ENCODE measurements around the gene RPS28.
"Not testable (repeated sequence)": the region's sequence is repeated elsewhere in the genome, so short reads cannot be mapped to it uniquely, and the experiment has no call there.

RPS28 gene

DNA sequence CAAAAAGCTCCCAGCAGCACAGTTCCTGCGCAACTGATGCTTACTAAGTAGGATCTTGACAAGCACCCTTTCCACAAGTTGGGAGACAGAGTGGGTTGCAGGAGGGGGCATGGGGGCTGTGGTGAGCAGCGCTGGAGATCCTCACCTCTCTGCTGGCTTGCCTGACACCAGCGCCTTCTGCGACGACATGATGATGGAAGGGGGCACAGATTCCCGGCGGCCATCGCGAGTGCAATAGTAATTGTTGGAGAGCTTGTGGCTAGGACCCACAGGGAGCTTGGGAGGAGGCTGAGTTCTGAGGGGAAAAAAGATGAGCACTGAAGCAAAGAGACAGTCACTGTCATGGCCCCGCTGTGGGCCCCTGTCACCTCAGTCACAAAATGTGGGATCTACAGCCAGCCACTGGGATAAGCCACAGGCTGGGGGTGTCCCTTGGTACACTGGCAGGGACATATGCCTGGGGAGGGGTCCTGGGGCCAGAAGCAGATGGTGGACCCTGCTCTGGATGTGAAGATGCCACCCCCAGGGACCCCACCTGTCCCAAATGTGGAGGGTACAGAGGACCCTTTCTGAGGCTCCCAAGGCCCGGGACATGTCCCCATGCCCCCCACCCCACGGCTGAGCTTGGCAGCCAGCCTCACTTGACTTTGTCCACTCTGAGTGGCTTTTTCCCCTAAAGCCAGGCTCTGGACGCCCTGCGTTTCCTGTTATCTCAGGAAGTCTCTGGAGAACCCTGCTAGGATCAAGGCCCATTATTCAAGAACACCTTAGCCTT is 4.8 kb upstream of the RPS28 start:
- TF ChIP-seq, protein P1, sequence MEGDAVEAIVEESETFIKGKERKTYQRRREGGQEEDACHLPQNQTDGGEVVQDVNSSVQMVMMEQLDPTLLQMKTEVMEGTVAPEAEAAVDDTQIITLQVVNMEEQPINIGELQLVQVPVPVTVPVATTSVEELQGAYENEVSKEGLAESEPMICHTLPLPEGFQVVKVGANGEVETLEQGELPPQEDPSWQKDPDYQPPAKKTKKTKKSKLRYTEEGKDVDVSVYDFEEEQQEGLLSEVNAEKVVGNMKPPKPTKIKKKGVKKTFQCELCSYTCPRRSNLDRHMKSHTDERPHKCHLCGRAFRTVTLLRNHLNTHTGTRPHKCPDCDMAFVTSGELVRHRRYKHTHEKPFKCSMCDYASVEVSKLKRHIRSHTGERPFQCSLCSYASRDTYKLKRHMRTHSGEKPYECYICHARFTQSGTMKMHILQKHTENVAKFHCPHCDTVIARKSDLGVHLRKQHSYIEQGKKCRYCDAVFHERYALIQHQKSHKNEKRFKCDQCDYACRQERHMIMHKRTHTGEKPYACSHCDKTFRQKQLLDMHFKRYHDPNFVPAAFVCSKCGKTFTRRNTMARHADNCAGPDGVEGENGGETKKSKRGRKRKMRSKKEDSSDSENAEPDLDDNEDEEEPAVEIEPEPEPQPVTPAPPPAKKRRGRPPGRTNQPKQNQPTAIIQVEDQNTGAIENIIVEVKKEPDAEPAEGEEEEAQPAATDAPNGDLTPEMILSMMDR (IDR thresholded peaks at IDR 0.05) = no peak
- no peak for DNase-seq (ENCODE audit: low spot score)
- H3K27ac ChIP-seq = no peak overlapping the region

DNA sequence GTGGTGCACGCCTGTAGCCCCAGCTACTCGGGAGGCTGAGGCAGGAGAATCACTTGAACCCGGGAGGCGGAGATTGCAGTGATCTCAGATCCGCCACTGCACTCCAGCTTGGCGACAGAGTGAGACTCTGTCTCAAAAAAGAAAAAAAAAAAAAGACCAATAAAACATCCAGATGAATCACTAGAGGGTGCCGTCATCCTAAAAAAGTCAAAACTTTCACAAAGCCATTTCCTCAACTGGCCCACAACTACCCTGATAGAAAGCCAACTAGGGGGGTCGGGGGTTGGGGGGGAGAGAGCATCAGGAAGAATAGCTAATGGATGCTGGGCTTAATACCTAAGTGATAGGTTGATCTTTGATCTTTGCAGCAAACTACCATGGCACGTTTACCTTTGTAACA is 2.5 kb upstream of the RPS28 start:
- not testable (repeated sequence) for H3K27ac ChIP-seq; DNase-seq (ENCODE audit: low spot score); H3K4me3 ChIP-seq

More for the DNA sequence above, 4.8 kb upstream of the RPS28 start:
- H3K4me3 ChIP-seq = no peak overlapping the region

DNA sequence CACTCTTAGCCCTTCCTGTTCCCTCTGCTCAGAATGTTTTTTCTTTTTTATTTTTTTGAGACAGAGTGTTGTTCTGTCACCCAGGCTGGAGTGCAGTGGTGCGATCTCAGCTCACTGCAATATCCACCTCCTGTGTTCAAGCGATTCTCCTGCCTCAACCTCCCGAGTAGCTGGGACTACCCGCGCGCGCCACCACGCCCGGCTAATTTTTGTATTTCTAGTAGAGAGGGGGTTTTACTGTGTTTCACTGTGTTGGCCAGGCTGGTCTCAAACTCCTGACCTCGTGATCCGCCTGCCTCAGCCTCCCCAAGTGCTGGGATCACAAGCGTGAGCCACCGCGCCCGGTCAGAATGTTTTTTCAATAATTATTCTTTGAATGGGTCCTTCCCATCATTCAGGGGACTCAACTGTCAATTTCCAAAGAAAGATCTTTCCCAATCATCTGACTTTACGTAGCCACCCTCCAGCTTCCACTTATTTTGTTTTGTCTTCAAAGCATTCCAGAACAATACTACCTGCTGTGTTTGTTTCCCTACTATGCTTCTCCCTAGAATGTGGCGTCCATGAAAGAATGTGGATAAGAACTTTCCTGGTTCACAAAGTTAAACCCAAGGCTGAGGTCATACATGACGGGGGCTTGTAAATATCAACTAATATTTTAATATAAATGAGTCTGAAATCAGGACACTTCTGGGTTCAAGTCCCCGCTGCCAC is 1.3 kb upstream of the RPS28 start:
- H3K4me3 ChIP-seq = peak overlapping the region; percentile 90
- TF ChIP-seq, protein P1 (IDR thresholded peaks at IDR 0.05) = no peak
- peak overlapping the region in 1 of 2 donors; percentile 96 for H3K27ac ChIP-seq
- no peak for DNase-seq (ENCODE audit: low spot score)

DNA sequence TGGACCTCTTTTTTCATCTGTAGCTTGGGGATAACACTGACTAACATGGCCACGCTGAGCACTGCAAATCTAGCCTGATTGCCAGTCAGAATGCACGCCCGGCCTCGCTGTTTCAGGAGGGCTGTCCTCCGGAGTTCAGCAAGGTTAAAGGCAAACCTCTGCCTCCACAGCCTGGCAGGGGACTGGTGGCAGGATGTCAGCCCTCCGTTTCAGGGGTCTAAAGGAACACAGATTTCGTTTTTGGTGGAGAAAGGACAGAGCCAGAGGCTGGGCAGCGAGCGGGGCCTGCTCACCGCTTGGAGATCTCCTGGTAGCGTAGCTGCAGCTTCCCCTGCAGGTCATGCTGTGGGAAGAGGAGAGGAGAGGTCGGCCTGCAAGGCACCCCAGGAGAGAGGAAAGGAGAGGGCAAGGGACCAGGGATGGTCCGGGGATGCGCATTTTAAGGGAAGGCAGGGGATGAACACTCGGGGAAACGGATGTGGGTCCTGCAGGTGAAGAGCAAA is 681 bp upstream of the RPS28 start:
- H3K27ac ChIP-seq = peak overlapping the region; percentile 94 to 96
- TF ChIP-seq, protein P1 (IDR thresholded peaks at IDR 0.05) = no peak
- DNase-seq (ENCODE audit: low spot score) = no peak
- H3K4me3 ChIP-seq = peak overlapping the region; percentile 90

DNA sequence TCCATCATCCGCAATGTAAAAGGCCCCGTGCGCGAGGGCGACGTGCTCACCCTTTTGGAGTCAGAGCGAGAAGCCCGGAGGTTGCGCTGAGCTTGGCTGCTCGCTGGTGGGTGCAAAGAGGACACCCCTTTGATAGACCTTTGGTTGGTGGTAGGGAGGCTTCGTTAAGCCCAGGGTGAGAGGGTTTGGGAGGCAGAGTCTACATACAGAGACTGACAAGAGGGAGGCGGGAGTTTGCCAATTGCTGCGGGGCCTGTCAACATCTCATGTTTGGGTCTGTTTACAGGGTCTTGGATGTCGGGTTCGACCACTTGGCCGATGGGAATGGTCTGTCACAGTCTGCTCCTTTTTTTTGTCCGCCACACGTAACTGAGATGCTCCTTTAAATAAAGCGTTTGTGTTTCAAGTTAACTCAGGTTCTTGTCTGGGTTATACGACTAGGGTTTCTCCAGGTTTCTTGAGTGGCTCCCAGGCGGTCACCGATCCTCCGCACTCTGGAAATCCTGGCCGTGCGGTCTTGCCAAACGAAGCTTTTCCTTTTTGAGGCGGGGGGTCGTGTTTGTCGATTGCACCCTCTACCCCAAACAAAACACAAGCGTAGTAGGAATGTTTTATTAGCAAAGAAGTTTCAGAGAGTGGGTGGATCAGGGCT is 816 bp downstream of the RPS28 start:
- no peak for DNase-seq (ENCODE audit: low spot score)
- peak overlapping the region; percentile 94 to 96 for H3K27ac ChIP-seq
- TF ChIP-seq, protein P1 (IDR thresholded peaks at IDR 0.05) = no peak
- peak overlapping the region; percentile 90 for H3K4me3 ChIP-seq

DNA sequence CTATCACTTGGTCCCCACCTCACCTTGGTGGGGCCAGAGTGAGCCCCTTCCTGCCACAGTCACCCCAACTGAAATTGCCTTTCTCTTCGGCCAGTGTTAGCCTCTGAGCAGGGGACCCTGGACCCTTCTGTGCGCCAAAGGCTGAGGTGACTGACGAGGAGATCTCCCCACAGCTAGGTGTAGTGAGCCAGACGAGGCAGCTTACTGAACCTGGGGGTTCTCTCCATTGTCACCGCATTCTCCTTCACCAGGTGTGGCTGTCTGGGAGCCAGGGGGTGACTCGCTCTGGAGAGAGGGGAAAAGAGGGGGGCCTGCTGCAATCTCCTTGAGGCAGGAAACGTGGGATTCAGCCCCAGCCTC is 1.3 kb downstream of the RPS28 start:
- TF ChIP-seq, protein P1 (IDR thresholded peaks at IDR 0.05) = no peak
- Histone ChIP-seq H3K27ac (peak overlapping the region in 1 of 2 donors; percentile 45), H3K4me3 (peak overlapping the region; percentile 90)
- no peak for DNase-seq (ENCODE audit: low spot score)

DNA sequence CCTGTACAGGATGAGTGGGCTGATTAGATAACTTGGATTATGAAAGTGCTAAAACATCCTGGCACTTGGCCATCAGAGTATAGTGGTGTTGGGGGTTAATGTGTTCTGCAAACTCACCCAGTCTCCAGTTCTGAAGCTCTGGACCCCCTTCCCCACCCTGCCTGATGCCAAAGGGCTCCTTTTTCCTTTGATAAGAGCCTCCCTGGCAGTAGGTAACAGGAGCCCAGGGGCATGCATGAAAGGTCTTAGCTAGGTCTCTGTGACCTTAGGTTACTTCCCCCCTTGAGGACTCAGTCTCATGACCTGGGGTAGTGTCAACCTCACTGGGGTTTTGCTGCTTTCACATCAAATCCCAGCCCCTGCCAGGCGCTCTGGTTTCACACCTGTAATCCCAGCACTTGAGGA is 2.5 kb downstream of the RPS28 start:
- Histone ChIP-seq H3K27ac (no peak overlapping the region), H3K4me3 (no peak overlapping the region)
- TF ChIP-seq, protein P1 (IDR thresholded peaks at IDR 0.05) = no peak
- no peak for DNase-seq (ENCODE audit: low spot score)
